ENCODE results near the gene MBD3L3.
"Not testable (repeated sequence)": the region's sequence is repeated elsewhere in the genome, so short reads cannot be mapped to it uniquely, and the experiment has no call there.

DNA sequence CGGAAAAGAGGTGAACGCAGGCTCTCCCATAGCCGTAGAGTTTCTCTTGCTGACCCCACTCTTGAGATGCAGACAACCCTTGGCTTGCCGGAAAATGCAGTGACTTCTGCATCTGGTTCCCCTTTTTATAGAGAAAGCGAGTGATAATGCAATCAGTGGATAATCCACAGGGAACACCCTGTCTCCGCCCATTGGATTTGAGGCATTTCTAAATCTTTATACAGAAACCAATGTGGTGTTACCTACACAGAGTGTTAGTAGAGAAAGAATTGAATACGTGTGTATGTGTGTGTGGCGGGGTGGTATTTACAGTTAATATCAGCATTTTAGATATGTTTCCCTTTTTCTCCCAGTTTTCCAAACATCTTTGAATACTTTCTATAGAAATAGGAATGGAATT is at the start of gene MBD3L3:
- TF ChIP-seq POU2F2, POLR2AphosphoS5, TAF1 (IDR thresholded peaks at IDR 0.05; ENCODE audit: low read depth, low read length): not testable (repeated sequence)

Measured in GM12891 (cell line).